Raji (cell line): ENCODE measurements around the gene LENEP.

Source experiments
- POLR2A ChIP-seq: IDR thresholded peaks from 2 replicates; pipeline ENCODE4 v1.6.1; 2011; ENCODE audit warnings: low read depth, low read length, control low read depth; ENCODE audit not compliant: insufficient read depth

The LENEP gene

DNA sequence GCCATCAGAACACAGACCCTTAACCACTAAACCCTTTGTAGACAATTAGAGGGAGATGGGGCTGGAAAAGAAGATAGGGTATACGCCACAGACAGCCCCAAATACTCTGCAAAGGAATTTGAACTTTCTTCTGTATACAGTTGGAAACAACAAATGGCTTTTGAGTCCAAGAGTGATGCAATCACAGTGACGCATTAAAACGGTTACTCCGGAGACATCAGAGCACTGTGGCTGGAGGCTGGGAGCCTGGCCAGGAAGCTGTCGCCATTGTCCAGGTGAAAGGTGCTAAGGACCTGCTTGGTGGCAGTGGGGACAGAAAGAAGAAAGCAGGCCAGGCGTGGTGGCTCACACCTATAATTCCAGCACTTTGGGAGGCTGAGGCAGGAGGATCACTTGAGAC, 6.1 kb upstream of the LENEP start:
- no peak for TF ChIP-seq POLR2A

GRCh38 chr1:154988058-154988954, 5.1 kb upstream of the LENEP start:
- TF ChIP-seq POLR2A = no peak

DNA sequence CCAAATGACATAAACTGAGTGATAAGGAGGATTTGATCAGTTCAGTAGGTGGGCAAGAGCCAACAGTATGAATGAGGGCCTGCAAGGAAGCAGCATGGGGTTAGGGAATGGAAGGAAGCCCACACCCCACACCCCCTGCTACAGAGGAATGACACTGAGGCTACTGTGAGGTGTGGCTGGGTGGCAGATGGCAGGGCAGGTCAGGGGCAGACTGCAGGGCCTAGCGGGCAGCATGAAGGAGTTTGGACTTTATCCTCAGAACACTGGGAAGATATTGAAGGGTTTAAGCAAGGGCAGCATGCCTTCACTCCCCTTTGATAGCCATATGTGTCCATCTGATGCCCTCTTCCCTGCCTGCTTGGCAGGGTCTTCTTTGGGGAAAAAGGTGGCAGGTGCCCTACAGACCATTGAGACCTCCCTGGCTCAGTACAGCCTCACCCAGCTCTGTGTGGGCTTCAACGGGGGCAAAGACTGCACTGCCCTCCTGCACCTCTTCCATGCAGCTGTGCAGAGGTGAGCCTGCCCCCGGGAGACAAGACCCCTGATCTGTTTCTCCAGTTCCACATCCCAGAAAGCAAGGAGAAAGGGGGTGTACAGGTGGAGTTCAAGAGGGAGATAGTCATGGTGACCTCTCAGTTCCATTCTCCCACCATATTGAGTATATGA, 4.1 kb upstream of the LENEP start:
- TF ChIP-seq POLR2A = no peak

- no peak for TF ChIP-seq POLR2A
Measured at GRCh38 chr1:154990276-154990675, 3.1 kb upstream of the LENEP start.

DNA sequence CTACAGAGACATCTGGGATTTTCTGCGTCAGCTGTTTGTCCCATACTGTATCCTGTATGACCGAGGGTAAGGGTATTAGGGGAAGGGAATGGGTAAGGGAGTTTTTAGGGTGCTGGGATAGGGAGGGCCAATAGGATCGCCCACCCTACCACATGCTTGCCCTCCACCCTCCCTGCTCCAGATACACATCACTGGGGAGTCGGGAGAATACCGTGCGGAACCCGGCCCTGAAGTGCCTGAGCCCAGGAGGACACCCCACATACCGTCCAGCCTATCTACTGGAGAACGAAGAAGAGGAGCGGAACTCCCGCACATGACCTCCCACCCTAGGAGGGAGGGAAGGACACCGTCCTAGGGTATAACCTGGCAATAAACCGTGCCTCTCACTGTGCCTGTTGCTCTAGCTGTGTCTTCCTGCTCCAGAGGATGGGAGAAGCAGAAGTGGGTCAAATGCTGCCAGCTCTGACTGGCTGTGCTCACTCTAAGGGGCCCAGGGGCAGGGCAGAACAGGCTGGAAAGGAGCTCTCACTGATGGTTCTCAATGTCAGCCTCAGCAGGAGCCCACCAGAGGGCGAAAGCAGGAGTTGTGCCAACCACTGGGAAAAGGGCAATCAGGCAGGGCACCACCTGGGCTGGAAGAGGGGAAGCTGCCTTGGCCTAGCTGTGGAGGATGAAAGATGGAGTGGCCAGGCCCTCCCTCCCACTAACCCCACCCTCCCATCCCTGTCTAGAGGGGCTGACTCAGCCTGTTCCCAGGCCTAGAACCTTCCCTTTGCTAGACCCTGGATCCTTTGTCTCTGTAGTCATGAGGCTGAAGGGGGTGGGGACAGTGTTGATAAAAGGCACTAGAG, 440 bp upstream of the LENEP start:
- TF ChIP-seq POLR2A = no peak

DNA sequence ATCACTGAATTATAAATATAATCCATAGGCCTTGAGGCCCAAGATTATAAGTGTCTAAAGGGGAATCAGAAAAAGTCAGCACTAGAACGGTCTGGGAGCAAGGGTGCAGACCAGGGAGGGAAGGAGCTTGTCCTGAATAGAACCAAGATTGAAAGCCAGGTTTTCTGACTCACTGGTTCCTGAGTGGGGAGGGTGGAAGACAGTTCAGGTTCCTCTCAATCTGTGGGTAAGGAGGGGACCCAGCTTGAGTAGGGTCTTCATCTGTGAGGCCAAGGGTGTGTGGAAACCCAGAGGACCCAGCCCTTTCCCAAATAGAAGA, 842 bp downstream of the LENEP start:
- TF ChIP-seq POLR2A = no peak

- no peak for TF ChIP-seq POLR2A
Measured at GRCh38 chr1:154994591-154994990, 1.2 kb downstream of the LENEP start.

- no peak for TF ChIP-seq POLR2A
Measured at GRCh38 chr1:154996966-154997701, 3.7 kb downstream of the LENEP start.

DNA sequence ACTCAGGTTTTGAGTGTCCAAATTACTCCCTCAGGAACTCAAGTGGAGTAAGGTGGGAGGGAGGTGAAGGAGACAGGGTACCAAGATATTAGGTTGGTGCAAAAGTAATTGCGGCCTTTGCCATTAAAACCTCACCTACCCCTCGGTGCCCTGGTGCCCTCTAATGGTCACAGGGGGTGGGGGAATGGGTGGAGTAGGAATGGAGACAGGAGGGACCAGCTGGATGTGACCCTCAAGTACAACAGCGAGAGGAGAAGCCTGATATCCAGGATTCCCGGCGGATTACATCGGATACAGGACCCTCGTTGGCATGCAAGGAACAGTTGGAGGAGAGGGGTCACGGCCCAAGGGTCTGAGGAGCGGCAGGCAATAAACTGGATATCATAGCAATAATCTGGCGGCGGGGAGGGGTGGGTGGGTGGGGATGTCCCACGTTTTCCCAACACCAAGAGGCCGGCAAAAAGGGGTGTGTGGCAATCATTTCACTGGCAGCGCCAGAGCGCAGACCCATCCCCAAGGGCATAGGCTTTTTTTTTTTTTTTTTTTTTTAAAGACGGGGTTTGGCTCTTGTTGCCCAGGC, 4.9 kb downstream of the LENEP start:
- TF ChIP-seq POLR2A = no peak

- peak; percentile 65 for TF ChIP-seq POLR2A
Measured at GRCh38 chr1:154998818-154999570, 5.6 kb downstream of the LENEP start.

DNA sequence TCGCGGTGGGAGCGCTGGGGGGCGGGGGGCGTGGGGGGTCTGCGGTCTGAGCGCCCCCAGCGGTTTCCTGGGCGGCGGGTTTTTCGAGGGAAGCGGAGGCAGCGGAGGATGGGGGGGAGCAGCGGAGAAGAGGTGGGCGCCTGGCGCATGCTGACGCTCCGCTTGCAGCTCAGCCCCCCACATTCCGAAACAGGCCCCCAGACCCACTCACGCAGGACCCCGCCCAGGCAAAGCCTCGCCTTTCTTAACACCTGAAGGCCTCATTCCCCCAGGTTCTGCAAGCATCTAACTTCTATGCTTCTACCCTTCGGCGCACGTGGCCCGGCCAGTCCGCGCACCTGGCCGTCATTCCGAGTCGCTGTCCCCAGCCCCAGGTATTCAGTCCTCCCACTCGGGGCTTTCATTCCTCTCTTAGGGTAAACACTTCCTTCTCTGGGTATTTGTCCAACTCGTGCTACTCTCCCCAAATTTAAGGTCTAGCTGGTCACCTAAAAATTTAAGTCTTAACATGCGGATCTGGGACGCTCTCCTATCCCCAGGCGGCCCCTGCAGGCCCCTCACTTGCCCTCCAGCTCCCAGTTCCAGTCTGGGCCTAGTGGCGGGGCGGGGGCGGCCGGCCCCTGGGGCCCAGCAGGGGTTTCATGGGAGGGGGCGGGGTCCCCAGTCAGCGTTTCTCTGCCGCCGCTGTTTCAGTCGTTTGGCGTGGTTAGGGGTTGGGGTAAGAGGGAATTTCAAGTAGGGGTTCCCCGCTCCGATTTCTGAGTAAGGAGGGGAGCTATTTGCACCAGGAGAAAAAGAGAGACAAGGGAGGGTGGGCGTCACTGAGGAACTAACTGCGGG, 6.4 kb downstream of the LENEP start:
- TF ChIP-seq POLR2A = no peak

- no peak; the same call in 1 of the 2 replicates for TF ChIP-seq POLR2A
Measured at GRCh38 chr1:155000411-155000725, 7.0 kb downstream of the LENEP start.
